Endodermal cell (in vitro differentiated cells): ENCODE data around the gene KHDRBS2. TPM values are rescaled to one million over a fixed set of nuclear protein-coding genes. Genes with fewer than 3 reads are reported as not detected.

Source experiments
- DNase-seq: peaks from one replicate; pipeline ENCODE4 v3.0.0-alpha.2; 2017
- H3K27ac ChIP-seq: 2 replicates; pipeline ENCODE4 v1.5.1; 2013; ENCODE audit warnings: mild to moderate bottlenecking, low read depth, low read length, moderate library complexity
- H3K27me3 ChIP-seq: 2 replicates; pipeline ENCODE4 v1.6.1; 2013; ENCODE audit warnings: mild to moderate bottlenecking, low read length, moderate library complexity; ENCODE audit not compliant: insufficient read depth, control insufficient read depth, poor library complexity, severe bottlenecking
- H3K36me3 ChIP-seq: 2 replicates; pipeline ENCODE4 v1.7.0; 2013; ENCODE audit warnings: mild to moderate bottlenecking, low read length, moderate library complexity; ENCODE audit not compliant: control insufficient read depth, insufficient read depth
- H3K4me1 ChIP-seq: one replicate; pipeline ENCODE4 v1.7.0; 2013; ENCODE audit warnings: low read length; ENCODE audit not compliant: control insufficient read depth, insufficient read depth
- H3K4me3 ChIP-seq: 2 replicates; pipeline ENCODE4 v1.5.1; 2013; ENCODE audit warnings: mild to moderate bottlenecking, low read length, moderate library complexity
- H3K9ac ChIP-seq: 2 replicates; pipeline ENCODE4 v1.6.1; 2013; ENCODE audit warnings: mild to moderate bottlenecking, low read length, moderate library complexity; ENCODE audit not compliant: poor library complexity, severe bottlenecking; ENCODE audit errors: extremely low read depth
- H3K9me3 ChIP-seq: 2 replicates; pipeline ENCODE4 v1.6.1; 2013; ENCODE audit warnings: mild to moderate bottlenecking, low read length, moderate library complexity; ENCODE audit not compliant: control insufficient read depth
- H3K27ac Mint-ChIP-seq: 2 replicates; pipeline ENCODE4 v1.8.0; 2020; ENCODE audit warnings: mixed read lengths
- H3K27me3 Mint-ChIP-seq: 2 replicates; pipeline ENCODE4 v1.8.0; 2021; ENCODE audit warnings: mild to moderate bottlenecking, mixed read lengths; ENCODE audit not compliant: insufficient read depth
- H3K36me3 Mint-ChIP-seq: 2 replicates; pipeline ENCODE4 v1.8.0; 2020; ENCODE audit warnings: low read depth, mixed read lengths
- H3K4me1 Mint-ChIP-seq: 2 replicates; pipeline ENCODE4 v1.8.0; 2020; ENCODE audit warnings: mixed read lengths
- H3K4me3 Mint-ChIP-seq: 2 replicates; pipeline ENCODE4 v1.8.0; 2020; ENCODE audit warnings: mild to moderate bottlenecking, moderate library complexity, mixed read lengths
- H3K9me3 Mint-ChIP-seq: 2 replicates; pipeline ENCODE4 v1.8.0; 2020; ENCODE audit warnings: mild to moderate bottlenecking, mixed read lengths
- WGBS, 2 experiments: methylation state at CpG; one replicate each; pipeline versions ENCODE4 v1.1.5 to v1.1.7; 2013; ENCODE audit warnings: missing lambda C conversion rate in 2 of 2, mixed read lengths in 1 of 2; ENCODE audit not compliant: insufficient coverage in 1 of 2, insufficient read length in 1 of 2; 5-methylcytosine and 5-hydroxymethylcytosine counted together
- total RNA-seq, 2 donors: library from RNA; stranded (reverse); fragmentation: NEBNext Ultra II Directional in 1 of 2; extraction: Animal tissue kit (Norgen Biotek cat#: 25700) in 1 of 2; gene quantifications; 2 replicates in 1 of 2; 3 replicates in 1 of 2; pipeline ENCODE4 v1.2.1, GENCODE V29; 2021
- TF ChIP-seq, protein P1 (sequence below): fragments of 200-600 bp; sonication (generic); conservative IDR thresholded peaks from 2 replicates; pipeline ENCODE4 v1.5.0; 2021; ENCODE audit warnings: antibody characterized with exemption, mild to moderate bottlenecking

Gene KHDRBS2
- total RNA-seq, 2 donors from 2014 or later = 11.4 to 29.0 TPM

DNA sequence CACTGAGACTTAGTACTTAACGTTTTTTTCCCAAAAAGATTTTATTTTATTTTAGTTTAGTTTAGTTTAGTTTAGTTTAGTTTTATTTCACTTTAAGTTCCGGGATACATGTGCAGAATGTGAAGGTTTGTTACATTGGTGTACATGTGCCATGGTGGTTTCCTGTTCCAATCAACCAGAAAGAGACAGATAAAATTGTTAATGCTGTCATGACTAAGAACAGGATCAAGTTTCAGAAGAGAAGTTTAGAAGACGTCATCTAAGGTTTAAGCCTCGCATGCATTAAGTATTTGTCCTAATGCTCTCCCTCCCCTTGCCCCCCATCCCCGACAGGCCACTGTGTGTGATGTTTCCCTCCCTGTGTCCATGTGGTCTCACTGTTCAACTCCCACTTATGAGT lies 540.0 kb downstream of the KHDRBS2 start:
- Mint-ChIP-seq H3K4me3 (no peak overlapping the region), H3K27me3 (no peaks in the 10 kb centered on the region), H3K36me3 (peaks cover 5% of the 10 kb centered on the region), H3K9me3 (no peaks in the 10 kb centered on the region), H3K27ac (no peak overlapping the region), H3K4me1 (no peaks in the 10 kb centered on the region)
- 86 to 93% methylated on average over 1 to 5 of the region's 5 CpGs for WGBS, 2 experiments
- H3K4me3 ChIP-seq = no peak overlapping the region
- no peak overlapping the region for H3K27ac ChIP-seq
- no peaks in the 10 kb centered on the region for H3K9me3 ChIP-seq
- H3K36me3 ChIP-seq = no peaks in the 10 kb centered on the region
- H3K27me3 ChIP-seq = no peaks in the 10 kb centered on the region
- H3K9ac ChIP-seq = no peak overlapping the region
- no peak for DNase-seq
- TF ChIP-seq, protein P1, sequence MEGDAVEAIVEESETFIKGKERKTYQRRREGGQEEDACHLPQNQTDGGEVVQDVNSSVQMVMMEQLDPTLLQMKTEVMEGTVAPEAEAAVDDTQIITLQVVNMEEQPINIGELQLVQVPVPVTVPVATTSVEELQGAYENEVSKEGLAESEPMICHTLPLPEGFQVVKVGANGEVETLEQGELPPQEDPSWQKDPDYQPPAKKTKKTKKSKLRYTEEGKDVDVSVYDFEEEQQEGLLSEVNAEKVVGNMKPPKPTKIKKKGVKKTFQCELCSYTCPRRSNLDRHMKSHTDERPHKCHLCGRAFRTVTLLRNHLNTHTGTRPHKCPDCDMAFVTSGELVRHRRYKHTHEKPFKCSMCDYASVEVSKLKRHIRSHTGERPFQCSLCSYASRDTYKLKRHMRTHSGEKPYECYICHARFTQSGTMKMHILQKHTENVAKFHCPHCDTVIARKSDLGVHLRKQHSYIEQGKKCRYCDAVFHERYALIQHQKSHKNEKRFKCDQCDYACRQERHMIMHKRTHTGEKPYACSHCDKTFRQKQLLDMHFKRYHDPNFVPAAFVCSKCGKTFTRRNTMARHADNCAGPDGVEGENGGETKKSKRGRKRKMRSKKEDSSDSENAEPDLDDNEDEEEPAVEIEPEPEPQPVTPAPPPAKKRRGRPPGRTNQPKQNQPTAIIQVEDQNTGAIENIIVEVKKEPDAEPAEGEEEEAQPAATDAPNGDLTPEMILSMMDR = no peak
- no peaks in the 10 kb centered on the region for H3K4me1 ChIP-seq

DNA sequence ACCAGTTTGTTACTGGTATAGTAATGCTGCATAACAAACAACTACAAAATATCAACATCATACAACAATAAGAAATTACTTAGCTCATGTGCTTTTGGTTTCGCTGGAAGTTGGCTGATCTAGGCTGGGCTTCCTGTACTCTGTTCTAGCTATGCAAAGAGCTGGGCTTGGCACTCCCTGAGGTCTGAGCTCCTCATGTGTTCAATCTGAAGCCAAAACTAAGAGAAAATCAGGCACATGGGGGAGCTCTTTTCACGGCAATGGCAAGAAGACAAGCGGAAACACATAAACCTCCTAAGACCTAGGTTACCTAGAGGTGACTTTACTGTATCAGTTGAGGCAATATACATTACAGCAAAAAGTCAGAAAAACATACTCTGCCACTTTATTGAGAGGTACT lies 574.2 kb downstream of the KHDRBS2 start:
- DNase-seq = peak; percentile 62
- TF ChIP-seq, protein P1 = peak; percentile 62
- Mint-ChIP-seq H3K36me3 (no peaks in the 10 kb centered on the region), H3K9me3 (no peaks in the 10 kb centered on the region), H3K27ac (no peak overlapping the region), H3K27me3 (no peaks in the 10 kb centered on the region), H3K4me1 (peaks cover 6% of the 10 kb centered on the region), H3K4me3 (no peak overlapping the region)
- no peaks in the 10 kb centered on the region for H3K4me1 ChIP-seq
- 68 to 100% methylated on average over 1 to 3 of the region's 3 CpGs for WGBS, 2 experiments
- no peak overlapping the region for H3K9ac ChIP-seq
- H3K36me3 ChIP-seq = no peaks in the 10 kb centered on the region
- no peaks in the 10 kb centered on the region for H3K9me3 ChIP-seq
- H3K4me3 ChIP-seq = no peak overlapping the region
- no peaks in the 10 kb centered on the region for H3K27me3 ChIP-seq
- no peak overlapping the region for H3K27ac ChIP-seq

DNA sequence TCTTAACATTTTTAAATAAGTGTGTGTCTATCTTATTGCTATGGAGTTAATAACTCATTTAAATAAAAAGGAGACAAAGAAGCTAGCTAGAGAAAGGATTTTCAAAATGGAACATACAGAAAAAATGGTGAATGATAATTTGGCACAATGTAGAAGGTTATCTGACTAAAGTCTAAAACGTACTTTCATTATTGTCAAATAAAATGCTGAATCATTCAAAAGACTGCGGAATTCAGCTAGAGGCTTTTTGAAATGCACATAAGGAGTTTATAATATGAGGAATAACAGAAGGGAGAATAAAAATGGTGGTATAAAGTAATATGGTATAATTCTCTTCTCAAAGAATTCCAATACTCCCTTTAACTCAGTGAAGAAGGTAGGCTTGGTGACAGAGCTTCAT lies 597.9 kb downstream of the KHDRBS2 start:
- no peak for DNase-seq
- H3K4me3 ChIP-seq = no peak overlapping the region
- H3K27ac Mint-ChIP-seq = no peak overlapping the region

More for the DNA sequence above, 597.9 kb downstream of the KHDRBS2 start:
- Mint-ChIP-seq H3K4me1 (no peaks in the 10 kb centered on the region), H3K9me3 (no peaks in the 10 kb centered on the region), H3K36me3 (no peaks in the 10 kb centered on the region), H3K27me3 (no peaks in the 10 kb centered on the region), H3K4me3 (no peak overlapping the region)
- Histone ChIP-seq H3K4me1 (no peaks in the 10 kb centered on the region), H3K27ac (no peak overlapping the region), H3K9me3 (no peaks in the 10 kb centered on the region), H3K36me3 (no peaks in the 10 kb centered on the region), H3K9ac (no peak overlapping the region), H3K27me3 (no peaks in the 10 kb centered on the region)
- TF ChIP-seq, protein P1 = no peak
- 83 to 97% methylated on average over 1 to 2 of the region's 2 CpGs for WGBS, 2 experiments
